ENCODE data around the gene TNS4.
"Not testable (repeated sequence)": the region's sequence is repeated elsewhere in the genome, so short reads cannot be mapped to it uniquely, and the experiment has no call there.

The TNS4 gene

GRCh38 chr17:40501499-40501911 is at the start of gene TNS4:
TSS of gene TNS4 (minus strand) at chr17:40501623. CDS start at chr17:40496425, 5,198 bp downstream.
- no peak for DNase-seq (ENCODE audit: low spot score)

- DNase-seq (ENCODE audit: low spot score): no peak
These were observed 49.2 kb upstream of the TNS4 start for GRCh38 chr17:40550608-40551007.

GRCh38 chr17:40548982-40549685 is 47.7 kb upstream of the TNS4 start:
- no peak for DNase-seq (ENCODE audit: low spot score)

GRCh38 chr17:40548491-40548981 is 47.1 kb upstream of the TNS4 start:
- no peak for DNase-seq (ENCODE audit: low spot score)

GRCh38 chr17:40547785-40548478 is 46.5 kb upstream of the TNS4 start:
- no peak for DNase-seq (ENCODE audit: low spot score)

GRCh38 chr17:40547079-40547784 is 45.8 kb upstream of the TNS4 start:
- DNase-seq (ENCODE audit: low spot score): no peak

- not testable (repeated sequence) for DNase-seq (ENCODE audit: low spot score)
These were observed 45.1 kb upstream of the TNS4 start for GRCh38 chr17:40546497-40546896.

- DNase-seq (ENCODE audit: low spot score): no peak
These were observed 44.2 kb upstream of the TNS4 start for GRCh38 chr17:40545660-40546059.

GRCh38 chr17:40542558-40543411 is 41.4 kb upstream of the TNS4 start:
- DNase-seq (ENCODE audit: low spot score): peak; percentile 50

GRCh38 chr17:40541873-40542557 is 40.6 kb upstream of the TNS4 start:
- DNase-seq (ENCODE audit: low spot score): no peak

GRCh38 chr17:40541060-40541872 is 39.8 kb upstream of the TNS4 start:
- DNase-seq (ENCODE audit: low spot score): no peak

GRCh38 chr17:40540448-40540847 is 39.0 kb upstream of the TNS4 start:
- DNase-seq (ENCODE audit: low spot score): no peak

GRCh38 chr17:40539711-40540411 is 38.4 kb upstream of the TNS4 start:
- DNase-seq (ENCODE audit: low spot score): no peak

GRCh38 chr17:40538936-40539705 is 37.7 kb upstream of the TNS4 start:
- DNase-seq (ENCODE audit: low spot score): no peak

GRCh38 chr17:40538019-40538935 is 36.9 kb upstream of the TNS4 start:
- peak; percentile 69 for DNase-seq (ENCODE audit: low spot score)

GRCh38 chr17:40536295-40537171 is 35.1 kb upstream of the TNS4 start:
- DNase-seq (ENCODE audit: low spot score): no peak

GRCh38 chr17:40535924-40536294 is 34.5 kb upstream of the TNS4 start:
- DNase-seq (ENCODE audit: low spot score): no peak

Data from Ammon's horn (tissue), 1 donor.